ENCODE results near the gene LPAR5.

The LPAR5 gene

DNA sequence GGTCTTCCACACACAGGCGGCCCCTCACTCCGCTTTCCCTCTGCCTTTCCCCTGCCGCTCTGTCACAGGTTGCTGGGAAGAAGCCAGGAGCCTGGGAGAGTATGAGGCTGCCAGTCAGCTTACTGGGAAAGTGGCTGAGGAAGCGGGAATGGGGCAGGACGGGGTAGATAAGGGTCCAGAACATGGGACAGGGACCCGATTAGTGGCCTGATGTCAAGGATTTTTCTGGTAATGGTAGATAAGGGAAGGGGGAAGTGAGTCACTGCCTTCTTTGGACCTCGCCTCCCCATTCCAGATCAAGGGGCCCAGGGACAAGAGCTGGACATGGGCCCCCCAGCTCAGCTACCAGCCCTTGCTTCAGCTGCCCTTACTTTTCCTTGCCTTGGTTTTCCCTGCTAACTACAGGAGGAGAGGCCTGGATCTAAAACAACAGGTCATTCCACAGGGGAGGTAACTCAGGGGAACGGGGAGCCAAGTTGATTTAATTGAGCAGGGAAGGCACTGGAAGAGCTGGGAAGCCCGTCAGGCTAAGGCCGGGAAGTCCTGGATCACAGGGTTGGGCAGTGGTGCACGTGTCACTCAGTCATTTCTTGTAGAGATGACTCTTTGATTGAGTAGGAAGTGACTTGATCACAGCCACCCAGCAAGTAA lies 3.5 kb upstream of the LPAR5 start:
- in situ Hi-C loops (cut with MboI; ENCODE audit: low sequenced_read_pairs) = no loop called here

GRCh38 chr12:6638305-6638704 lies 2.5 kb upstream of the LPAR5 start:
- in situ Hi-C loops (cut with MboI; ENCODE audit: low sequenced_read_pairs) = no loop called here

DNA sequence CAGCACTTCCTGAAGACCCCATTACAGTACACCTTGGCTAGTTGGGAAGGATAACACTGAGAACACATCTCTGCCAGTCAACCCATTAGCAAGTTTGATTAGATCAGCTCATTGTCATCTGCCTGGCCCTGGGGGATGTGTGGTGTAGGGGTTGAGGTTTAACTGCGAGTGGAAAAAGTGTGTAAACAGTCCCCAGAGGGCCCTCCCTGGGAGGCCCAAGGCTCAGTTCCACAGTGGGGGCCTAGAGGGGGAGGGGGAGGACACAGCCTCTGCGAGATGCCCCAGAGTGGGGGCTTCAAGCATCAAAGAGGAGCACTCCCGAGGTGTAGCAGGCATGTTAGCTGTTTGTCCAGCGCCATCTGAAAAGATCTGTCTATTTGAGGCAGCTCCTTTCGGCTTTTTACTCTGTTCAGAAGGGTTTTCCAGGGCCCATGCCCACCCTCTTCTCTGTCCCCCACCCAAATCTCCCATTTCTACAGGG lies 344 bp downstream of the LPAR5 start:
- in situ Hi-C loops (cut with MboI; ENCODE audit: low sequenced_read_pairs) = no loop called here

DNA sequence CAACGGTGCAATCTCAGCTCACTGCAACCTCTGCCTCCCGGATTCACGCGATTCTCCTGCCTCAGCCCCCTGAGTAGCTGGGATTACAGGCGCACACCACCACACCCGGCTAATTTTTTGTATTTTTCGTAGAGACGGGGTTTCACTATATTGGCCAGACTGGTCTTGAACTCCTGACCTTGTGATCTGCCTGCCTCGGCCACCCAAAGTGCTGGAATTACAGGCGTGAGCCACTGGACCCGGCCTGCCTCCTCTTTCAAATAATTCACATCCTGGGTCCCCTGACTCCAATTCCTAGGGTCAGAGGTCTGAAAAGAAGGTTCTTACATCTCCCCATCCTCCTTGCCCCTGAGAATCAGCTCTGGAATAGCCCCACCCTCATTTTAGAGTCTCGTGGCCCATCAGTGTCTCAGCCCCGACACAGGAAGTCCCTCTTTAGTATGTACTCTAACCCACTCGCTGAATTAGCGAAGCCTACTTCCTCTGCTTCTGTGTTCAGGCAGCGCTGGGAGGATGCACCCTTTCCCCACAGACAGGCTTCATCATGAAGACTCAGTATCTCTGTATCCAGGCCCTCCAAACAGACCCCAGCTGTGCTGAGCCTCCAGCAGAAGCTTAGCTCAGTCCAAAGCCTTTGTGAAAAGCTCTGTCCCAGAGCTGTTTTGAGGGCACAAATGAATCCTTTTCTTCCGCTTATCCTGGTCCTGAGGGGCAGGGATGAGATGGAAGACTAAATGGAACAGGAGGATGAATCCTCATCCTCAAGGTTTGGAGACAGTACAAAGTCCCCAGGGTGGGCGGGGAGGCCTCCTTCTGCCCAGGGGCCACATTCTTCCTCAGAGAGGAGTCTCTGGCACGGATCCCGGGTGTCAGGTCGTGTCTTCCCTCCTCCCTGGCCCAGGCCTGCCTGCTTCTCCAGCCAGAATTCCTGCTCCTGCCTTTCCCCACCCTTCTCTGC lies 3.5 kb downstream of the LPAR5 start:
- in situ Hi-C loops (cut with MboI; ENCODE audit: low sequenced_read_pairs) = no loop called here

GRCh38 chr12:6631549-6631961 lies 4.2 kb downstream of the LPAR5 start:
- in situ Hi-C loops (cut with MboI; ENCODE audit: low sequenced_read_pairs) = no loop called here

- in situ Hi-C loops (cut with MboI; ENCODE audit: low sequenced_read_pairs) = no loop called here
Measured at GRCh38 chr12:6630736-6631135, 5.0 kb downstream of the LPAR5 start.

DNA sequence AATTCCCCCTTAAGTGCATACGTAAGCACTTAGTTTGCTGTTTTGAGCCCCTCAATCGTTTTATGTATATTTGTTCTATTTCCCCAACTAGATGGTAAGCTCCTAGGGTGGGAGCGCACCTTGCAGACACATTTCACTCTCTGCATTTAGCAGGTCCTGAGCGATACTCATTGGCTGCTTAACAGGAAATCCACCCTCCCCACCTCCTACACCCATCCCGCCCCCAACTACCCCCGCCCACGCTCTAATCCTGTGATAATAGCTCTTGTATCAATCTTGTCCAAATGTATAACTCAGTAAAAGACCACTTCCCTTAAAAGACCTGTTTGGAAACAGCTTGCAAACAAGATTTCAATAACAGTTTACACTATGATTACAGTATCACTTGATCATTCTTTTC lies 8.1 kb downstream of the LPAR5 start:
- in situ Hi-C loops (cut with MboI; ENCODE audit: low sequenced_read_pairs) = no loop called here

DNA sequence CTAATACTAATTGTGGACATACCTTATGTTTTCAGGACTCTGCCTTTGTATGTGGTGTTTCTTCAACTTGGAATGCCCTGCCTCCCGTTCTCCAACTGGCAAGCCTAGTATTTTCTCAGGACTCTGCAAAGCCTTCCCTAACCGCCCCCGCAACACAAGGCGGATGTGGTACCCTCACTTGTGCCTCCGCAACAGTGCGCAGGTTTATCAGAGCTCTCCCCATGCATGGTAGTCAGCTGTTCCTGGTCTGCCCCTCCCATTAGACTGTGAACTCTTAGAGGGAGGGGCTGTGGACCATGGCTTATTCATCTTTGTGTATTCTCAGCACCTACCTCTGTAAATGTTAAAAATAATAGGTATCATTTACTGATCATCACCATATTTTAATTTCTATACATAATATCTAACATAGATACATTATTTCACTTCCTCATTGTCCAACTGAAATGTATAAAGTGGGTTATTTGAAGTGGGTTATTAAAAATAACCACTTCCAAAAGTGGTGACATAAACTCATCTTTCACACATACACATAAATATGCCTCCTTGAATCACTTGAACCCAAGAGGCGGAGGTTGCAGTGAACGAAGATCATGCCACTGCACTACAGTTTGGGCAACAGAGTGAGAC lies 9.0 kb downstream of the LPAR5 start:
- in situ Hi-C loops (cut with MboI; ENCODE audit: low sequenced_read_pairs) = no loop called here

DNA sequence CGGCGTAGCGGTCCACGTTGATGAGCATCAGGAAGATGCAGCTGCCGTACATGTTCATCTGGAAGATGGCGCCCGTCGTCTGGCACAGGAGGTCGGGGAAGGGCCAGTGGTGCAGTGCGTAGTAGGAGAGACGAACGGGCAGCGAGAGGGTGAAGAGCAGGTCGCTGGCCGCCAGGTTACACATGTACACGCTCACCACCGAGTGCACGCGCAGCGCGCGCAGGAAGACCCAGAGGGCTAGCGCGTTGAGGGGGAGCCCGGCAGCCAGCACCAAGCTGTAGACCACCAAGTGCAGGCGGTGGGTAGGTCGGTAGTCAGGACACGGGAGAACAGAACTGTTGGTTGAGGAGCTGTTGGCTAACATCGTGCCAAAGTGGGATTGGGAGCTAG lies 14.9 kb downstream of the LPAR5 start:
- in situ Hi-C loops (cut with MboI; ENCODE audit: low sequenced_read_pairs) = no loop called here

DNA sequence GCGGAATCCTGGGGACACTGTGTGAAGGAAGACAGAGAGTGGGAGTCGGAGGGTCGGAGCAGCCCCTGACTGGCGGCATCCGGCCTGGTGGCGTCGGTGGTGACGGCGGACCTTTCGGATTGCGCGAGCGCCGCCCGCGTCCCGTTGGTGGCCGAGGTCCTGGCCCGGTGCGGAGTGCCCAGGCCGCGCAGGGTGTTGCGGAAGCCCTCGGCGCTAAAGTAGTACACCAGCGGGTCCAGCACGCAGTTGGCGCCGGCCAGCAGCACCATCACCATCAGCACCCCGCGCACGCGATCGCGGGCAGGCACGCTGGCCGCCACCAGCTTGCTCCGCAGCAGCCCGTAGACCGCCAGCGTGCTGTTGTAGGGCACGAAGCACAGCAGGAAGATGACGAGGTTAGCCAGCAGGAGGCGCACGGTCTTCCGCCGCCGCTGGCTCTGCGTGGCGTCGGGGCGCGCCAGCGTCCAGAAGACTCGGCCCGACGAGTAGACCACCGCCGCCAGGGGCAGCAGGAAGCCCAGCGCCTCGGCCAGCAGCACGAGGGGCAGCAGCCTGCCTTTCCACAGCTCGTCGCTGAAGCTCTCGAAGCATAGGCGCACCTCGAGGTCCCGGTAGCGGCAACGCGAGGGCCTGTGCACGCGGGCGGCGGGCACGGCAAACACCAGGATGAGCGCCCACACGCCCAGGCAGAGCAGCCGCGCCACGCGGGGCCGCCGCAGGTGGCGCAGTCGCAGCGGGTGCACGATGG lies 15.4 kb downstream of the LPAR5 start:
- in situ Hi-C loops (cut with MboI; ENCODE audit: low sequenced_read_pairs) = no loop called here

DNA sequence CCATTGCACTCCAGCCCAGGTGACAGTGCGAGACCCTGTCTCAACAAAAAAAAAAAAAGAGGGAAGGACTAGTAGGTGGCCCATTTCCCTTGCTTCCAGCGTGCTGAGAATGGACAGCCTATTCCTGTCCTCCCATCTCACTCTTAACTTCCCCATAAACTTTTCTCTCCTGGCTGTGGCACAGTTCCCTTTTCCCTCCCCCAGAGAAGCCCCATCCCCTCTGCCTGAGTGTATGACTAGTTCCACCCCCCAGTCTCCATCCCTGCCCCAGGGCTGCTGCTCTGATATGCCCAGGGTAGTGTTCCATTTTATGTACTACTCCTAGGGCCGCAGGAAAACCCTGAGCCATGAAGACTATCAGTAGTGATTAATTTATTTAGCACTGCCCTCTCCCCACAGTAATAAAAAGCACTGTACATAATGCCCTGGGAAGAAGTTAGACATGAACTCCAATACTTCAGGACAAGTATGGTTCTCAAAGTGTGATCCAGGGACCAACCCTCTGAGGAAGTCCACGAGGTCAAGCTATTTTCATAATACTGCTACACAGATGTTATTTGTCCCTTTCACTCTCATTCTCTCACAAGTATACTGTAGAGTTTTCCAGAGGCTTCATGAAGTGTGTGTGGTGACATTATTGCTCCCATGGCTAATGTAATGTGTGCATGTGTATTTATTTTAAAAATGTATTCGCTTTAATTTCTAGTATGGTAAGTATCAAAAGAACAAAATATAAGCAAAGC lies 17.1 kb downstream of the LPAR5 start:
- in situ Hi-C loops (cut with MboI; ENCODE audit: low sequenced_read_pairs) = no loop called here

GRCh38 chr12:6615802-6616201 lies 20.0 kb downstream of the LPAR5 start:
- in situ Hi-C loops (cut with MboI; ENCODE audit: low sequenced_read_pairs) = no loop called here

DNA sequence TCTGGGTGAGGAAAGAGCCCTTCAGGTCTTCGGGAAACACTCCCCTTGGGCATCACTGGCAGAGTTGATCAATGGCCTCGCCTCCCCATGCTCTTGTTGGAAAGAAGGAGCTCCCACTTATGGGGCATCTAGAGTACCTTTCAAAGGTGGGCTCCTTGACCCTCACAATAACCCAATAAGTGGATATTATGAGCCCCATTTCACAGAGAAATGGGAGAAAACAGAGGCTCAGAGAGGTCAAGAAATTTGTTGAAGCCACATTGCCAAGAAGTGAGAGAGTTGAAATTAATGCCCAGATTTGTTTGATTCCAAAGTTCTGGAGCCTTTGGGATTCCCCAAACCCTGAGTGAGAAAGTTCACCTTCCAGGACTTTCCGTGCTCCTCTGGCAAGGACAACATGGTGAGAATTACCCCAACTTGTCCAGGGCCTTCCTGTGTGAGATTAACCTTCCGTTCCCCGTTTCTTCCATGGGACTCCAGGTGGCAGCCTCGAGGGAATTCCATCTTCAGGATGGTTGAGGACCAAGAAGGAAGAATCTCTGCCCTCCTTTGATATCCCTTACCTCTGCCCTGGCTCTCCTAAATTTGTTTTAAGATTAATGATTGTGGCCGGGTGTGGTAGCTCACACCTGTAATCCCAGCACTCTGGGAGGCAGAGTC lies 21.1 kb downstream of the LPAR5 start:
- in situ Hi-C loops (cut with MboI; ENCODE audit: low sequenced_read_pairs) = no loop called here

DNA sequence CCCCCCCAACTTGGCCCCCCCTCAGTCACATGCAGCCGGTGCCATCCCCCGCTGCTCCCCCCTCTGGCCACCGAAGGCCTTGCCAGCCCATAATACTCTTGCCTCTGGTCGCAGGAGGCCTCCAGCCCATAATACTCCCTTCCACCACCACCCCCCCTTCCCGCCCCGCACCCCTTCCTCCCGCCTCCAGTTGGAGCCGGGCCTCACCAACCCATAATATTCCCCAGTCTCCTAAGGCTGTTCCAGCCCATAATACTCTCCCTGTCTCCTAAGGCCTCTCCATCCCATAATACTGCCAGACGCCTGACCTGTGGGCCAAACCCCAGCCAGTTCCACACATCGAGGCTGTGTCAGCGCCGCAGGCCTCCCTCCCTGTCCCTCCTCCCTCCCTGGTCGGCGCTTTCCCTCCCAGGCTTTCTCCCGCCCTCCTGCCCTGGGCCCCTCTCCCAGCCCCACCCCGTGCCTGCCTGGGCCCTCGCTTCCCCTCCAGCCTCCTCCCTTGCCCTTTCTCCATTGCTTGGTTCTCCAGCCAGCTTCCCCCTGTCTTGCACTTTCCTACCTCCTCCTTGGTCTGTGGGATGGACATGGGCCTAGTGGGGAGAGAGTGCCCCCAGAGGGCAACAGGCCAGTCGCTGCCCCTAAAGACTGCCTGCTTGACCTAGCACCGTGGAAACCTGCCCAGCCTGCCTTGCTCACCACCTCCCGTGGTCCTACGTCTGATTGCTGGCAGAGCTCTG lies 21.8 kb downstream of the LPAR5 start:
- in situ Hi-C loops (cut with MboI; ENCODE audit: low sequenced_read_pairs) = no loop called here

DNA sequence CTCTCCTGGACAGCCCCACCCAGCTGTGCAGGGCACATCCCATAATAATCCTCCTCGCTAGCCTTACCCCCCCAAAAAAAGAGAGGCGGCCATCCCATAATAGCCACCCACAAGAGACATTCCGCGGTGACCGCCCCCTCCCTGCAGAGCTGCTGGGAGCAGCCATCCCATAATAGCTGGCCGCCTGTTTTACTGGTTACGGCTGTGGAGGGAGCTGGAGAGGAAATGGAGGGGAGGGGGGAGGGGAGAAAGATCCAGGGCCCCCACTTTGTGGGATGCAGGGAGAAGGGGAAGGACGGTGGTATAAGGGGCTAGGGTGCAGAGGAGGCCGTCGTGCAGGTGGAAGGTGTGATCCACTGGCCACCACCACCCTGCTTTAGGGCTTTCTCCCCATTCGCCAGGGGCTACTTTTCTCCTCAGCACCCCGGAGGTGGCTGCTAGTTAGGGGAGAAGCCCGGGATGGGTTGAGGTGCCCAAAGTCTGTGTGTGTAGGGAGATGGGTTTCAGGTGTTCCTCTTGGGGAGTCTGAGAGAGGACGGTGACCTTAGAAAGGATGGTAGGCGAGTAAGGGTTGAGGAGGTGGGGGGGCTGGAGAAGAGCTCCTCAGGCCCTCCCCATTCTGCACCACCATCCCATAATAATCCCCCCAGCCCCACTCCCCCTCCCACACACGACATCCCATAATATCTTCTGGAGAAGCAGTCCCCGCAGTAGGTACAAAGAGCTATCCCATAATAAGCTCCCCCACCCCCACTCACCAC lies 22.6 kb downstream of the LPAR5 start:
- in situ Hi-C loops (cut with MboI; ENCODE audit: low sequenced_read_pairs) = no loop called here

DNA sequence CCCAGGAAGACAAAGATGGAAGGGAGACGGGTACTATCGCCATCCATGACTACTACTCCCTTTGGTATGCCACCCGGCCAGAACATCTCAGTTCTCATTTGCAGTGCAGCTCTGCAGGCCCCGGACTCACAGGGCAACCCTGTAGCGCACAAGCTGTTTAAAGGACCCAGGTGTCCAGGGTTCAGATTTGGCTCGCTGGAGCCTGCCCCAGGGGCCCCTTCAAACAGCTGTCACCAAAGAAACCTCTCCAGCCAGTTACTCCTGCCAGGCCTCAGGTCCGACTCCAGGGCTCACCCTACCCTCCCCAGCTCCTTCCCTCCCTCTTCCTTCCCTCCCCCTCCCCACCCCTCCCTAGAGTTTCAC lies 23.1 kb downstream of the LPAR5 start:
- in situ Hi-C loops (cut with MboI; ENCODE audit: low sequenced_read_pairs) = no loop called here

- in situ Hi-C loops (cut with MboI; ENCODE audit: low sequenced_read_pairs) = no loop called here
Measured at GRCh38 chr12:6612247-6612646, 23.5 kb downstream of the LPAR5 start.

- in situ Hi-C loops (cut with MboI; ENCODE audit: low sequenced_read_pairs) = no loop called here
Measured at GRCh38 chr12:6608592-6609281, 27.0 kb downstream of the LPAR5 start.

Measured in HL-60/S4 (cell line).